Stimulated activated CD4-positive, alpha-beta T cell treated with anti-CD3 and anti-CD28 coated beads, Interleukin-2, amount 100 ng/mL, for 4 hours (primary cell): ENCODE results near the gene MMP1.
"Not testable (repeated sequence)": the region's sequence is repeated elsewhere in the genome, so short reads cannot be mapped to it uniquely, and the experiment has no call there.

Experiments used
- DNase-seq: peaks from one replicate; pipeline ENCODE4 v3.0.0-alpha.2; 2020; ENCODE audit warnings: low read depth

MMP1 gene

DNA sequence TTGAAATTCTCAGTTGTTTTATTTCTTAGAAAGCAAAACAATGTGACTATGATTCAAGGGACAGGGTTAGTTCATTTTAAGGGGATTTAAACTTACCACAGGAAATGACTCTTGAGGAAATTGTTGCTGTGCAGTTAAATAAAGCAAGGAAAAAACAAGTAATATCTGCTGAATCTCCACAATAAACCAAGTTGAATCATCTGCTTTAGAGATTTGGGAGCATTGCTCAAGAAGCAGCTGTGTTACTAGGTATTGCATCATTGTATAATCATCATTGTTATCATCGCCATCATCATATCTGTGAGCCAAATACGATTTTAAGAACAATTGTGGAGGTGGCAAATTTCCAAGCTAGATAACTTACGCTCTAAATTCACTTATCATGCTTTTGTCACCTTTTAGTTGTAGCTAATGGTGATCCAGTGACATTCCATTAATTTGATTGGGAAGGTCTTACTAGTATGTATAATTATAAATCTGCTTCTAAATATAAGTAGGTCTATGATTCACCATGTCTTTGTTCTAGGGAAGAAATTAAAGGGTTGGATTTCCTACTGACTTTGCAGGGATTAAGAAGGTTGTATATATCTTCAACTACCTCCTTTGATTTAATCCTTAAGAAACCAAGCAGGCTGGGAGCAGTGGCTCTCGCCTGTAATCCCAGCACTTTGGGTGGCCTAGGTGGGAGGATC, 37.5 kb downstream of the MMP1 start:
- no peak for DNase-seq

DNA sequence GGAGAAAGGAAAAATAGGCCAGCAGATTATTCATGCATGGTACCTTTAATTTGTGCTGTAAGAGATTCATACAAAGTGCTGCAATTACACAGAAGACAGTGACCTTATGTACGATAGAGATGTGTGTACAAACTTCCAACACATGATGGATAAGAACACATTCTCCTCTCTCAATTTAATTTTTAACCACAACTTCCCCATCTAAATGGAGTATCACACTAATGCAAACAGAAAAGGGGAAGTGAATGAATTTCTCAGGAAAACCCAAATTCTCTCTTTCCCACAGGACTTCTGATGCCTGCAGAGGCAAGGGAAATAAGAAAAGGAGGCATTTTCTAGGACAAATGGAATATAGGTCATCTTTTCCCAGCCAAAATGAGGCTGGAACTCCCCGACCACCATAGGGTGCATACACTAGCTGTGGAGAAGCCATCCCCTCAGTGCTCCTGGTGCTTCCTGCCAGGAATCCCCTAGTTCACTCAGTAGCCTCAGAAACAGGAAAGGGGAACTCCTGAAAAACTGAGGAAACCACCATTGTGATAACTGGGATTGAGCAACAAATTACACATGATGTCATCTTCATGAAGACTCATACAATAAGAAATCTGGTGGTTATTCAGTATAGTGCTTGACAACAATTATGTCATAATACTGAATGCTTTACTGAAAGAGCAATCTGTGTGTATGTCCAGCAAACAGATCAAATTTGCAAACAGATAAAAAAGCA, 40.0 kb downstream of the MMP1 start:
- no peak for DNase-seq

DNA sequence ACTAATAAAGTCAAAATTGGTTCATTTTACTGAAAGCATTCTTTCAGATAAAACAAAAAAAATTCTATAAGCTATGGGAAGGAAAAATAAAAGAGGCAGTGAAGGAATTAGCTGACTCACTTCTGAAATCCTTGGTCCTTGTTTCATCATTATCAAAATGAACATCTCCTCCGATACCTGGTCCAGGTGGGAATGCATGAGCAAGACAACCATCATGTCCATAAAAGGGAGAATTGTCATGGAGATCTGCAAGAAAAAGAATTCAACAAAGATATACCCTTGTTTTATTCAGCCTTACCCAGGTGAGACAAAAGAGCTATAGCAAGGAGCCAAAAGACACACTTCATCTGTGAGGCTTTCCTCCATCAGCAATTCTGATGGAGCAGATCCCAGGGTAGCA, 44.7 kb downstream of the MMP1 start:
- DNase-seq, result no peak

DNA sequence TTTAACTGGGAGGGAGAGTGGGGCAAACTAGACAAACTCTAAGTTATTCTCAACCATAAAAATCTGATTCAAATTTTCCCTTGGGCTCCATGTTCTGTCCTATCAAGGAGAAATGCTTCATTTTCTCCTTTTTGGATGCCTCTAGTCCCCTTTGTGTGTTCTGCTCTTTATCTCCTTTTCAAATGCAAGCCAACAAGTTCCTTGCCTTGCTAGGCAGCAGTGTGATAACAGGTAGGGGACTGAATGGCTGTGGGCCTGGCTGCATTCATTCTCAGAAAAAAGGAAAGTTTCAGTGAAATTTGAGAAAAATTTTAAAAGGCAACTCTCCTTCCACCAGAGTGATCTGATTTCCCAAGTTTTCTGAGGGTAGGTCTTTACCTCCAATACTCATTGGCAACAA, 46.3 kb downstream of the MMP1 start:
- no peak for DNase-seq

DNA sequence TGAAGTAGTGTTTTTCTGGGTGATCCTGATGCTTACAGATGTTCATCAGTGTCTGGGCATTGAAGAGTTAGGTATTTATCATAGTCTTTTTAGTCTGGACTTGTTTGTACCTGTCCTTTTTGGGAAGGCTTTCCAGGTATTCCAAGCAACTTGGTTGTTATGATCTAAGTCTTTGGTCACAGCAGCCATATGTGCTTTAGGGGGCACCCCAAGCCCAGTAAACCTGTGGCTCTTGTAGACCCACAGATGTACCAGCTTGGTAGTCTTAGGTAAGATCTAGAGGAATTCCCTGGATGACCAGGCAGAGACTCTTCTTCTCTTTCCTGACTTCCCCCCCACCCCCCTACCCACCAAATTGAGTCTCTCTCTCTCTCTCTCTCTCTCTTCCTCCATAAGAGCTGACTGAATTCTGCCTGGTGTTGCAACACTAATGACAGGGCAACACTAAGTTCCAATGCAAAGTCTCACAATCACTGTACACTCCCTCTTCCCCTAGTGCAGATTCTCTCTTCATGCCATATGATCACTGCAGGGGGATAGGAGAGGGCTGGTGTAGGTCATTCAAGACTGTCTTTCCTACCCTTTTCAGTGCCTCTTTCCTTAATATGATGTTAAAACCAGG, 48.7 kb downstream of the MMP1 start:
- no peak for DNase-seq

DNA sequence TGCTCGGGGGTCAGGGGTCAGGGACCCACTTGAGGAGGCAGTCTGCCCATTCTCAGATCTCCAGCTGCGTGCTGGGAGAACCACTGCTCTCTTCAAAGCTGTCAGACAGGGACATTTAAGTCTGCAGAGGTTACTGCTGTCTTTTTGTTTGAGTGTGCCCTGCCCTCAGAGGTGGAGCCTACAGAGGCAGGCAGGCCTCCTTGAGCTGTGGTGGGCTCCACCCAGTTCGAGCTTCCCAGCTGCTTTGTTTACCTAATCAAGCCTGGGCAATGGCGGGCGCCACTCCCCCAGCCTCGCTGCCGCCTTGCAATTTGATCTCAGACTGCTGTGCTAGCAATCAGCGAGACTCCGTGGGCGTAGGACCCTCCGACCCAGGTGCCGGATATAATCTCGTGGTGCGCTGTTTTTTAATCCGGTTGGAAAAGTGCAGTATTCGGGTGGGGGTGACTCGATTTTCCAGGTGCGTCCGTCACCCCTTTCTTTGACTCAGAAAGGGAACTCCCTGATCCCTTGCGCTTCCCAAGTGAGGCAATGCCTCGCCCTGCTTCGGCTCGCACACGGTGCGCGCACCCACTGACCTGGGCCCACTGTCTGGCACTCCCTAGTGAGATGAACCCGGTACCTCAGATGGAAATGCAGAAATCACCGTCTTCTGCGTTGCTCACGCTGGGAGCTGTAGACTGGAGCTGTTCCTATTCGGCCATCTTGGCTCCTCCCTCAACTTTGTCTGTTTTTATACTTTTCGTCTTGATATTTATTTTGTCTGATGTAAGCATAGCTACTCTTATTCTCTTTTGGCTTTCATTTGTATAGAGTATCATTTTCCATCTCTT, 51.0 kb downstream of the MMP1 start:
- not testable (repeated sequence) for DNase-seq
